AG08395 (cell line): ENCODE results near the gene ADH6.
"Not testable (repeated sequence)": the region's sequence is repeated elsewhere in the genome, so short reads cannot be mapped to it uniquely, and the experiment has no call there.

Experiments
- DNase-seq: peaks from one replicate; pipeline ENCODE4 v3.0.0; 2012; ENCODE audit warnings: mixed read lengths, low spot score

ADH6 gene

GRCh38 chr4:99219072-99219471 lies at the start of gene ADH6:
TSS of gene ADH6 (minus strand) at chr4:99219246. CDS start at chr4:99219152, 94 bp downstream.
- DNase-seq, result no peak

- DNase-seq, result no peak
Measured at GRCh38 chr4:99264927-99265326, 45.9 kb upstream of the ADH6 start.

- no peak for DNase-seq
Measured at GRCh38 chr4:99252746-99253145, 33.7 kb upstream of the ADH6 start.

- DNase-seq, result no peak
Measured at GRCh38 chr4:99248714-99249113, 29.7 kb upstream of the ADH6 start.

- no peak for DNase-seq
Measured at GRCh38 chr4:99235955-99236354, 16.9 kb upstream of the ADH6 start.

- DNase-seq, result peak; percentile 34
Measured at GRCh38 chr4:99234331-99235010, 15.4 kb upstream of the ADH6 start.

GRCh38 chr4:99233397-99233796 lies 14.4 kb upstream of the ADH6 start:
- not testable (repeated sequence) for DNase-seq

- DNase-seq, result not testable (repeated sequence)
Measured at GRCh38 chr4:99228706-99229105, 9.7 kb upstream of the ADH6 start.

- not testable (repeated sequence) for DNase-seq
Measured at GRCh38 chr4:99227646-99228045, 8.6 kb upstream of the ADH6 start.

- DNase-seq, result no peak
Measured at GRCh38 chr4:99221980-99222379, 2.9 kb upstream of the ADH6 start.

GRCh38 chr4:99219479-99219878 lies 433 bp upstream of the ADH6 start:
- DNase-seq, result no peak

GRCh38 chr4:99215521-99215920 lies 3.5 kb downstream of the ADH6 start:
- DNase-seq, result no peak

GRCh38 chr4:99210789-99211188 lies 8.3 kb downstream of the ADH6 start:
- DNase-seq, result no peak

GRCh38 chr4:99209671-99210070 lies 9.4 kb downstream of the ADH6 start:
- DNase-seq, result peak; percentile 42

- DNase-seq, result no peak
Measured at GRCh38 chr4:99208719-99209075, 10.3 kb downstream of the ADH6 start.

- DNase-seq, result no peak
Measured at GRCh38 chr4:99207911-99208718, 10.9 kb downstream of the ADH6 start.

- DNase-seq, result no peak
Measured at GRCh38 chr4:99207069-99207743, 11.8 kb downstream of the ADH6 start.

- peak; percentile 38 for DNase-seq
Measured at GRCh38 chr4:99205153-99205979, 13.7 kb downstream of the ADH6 start.

- no peak for DNase-seq
Measured at GRCh38 chr4:99202536-99202935, 16.5 kb downstream of the ADH6 start.

GRCh38 chr4:99202094-99202493 lies 17.0 kb downstream of the ADH6 start:
- no peak for DNase-seq

- peak; percentile 42 for DNase-seq
Measured at GRCh38 chr4:99201690-99202089, 17.4 kb downstream of the ADH6 start.

GRCh38 chr4:99200138-99200537 lies 18.9 kb downstream of the ADH6 start:
- DNase-seq, result no peak
